H1 (cell line): ENCODE data around the gene MYO5B. TPM values are rescaled to one million over a fixed set of nuclear protein-coding genes. Genes with fewer than 3 reads are reported as not detected.

Experiments
- CTCF ChIA-PET: fragments of 300-600 bp; sonication (Branson Sonifier 250); formaldehyde crosslinking; loops from one replicate; lab custom pipeline; 2021; ENCODE audit not compliant: partially characterized antibody; lab: Charles Lee
- POLR2A ChIA-PET: fragments of 300-600 bp; sonication (Branson Sonifier 250); formaldehyde crosslinking; loops from one replicate; lab custom pipeline; 2021; ENCODE audit warnings: inconsistent platforms; ENCODE audit not compliant: partially characterized antibody; lab: Charles Lee
- DNase-seq, 2 experiments: peaks; one replicate each; pipeline versions ENCODE4 v3.0.0 to v3.0.0-alpha.2; 2010 to 2022; ENCODE audit warnings: low spot score in 2 of 2, low read depth in 1 of 2, mixed read lengths in 1 of 2
- FAIRE-seq: peaks from 2 replicates; lab custom pipeline; 2011; peaks lifted over from hg19 to GRCh38; lab: Jason Lieb, UNC
- H2AFZ ChIP-seq: 2 replicates; pipeline ENCODE4 v1.8.1; 2012; ENCODE audit warnings: low read length, inconsistent platforms
- H2AK5ac ChIP-seq: 2 replicates; pipeline ENCODE4 v1.6.1; 2013; ENCODE audit warnings: low read depth, low read length
- H2BK120ac ChIP-seq: replicated peaks from 2 replicates; pipeline ENCODE3; 2013; ENCODE audit warnings: low read depth, low read length, inconsistent platforms
- H2BK12ac ChIP-seq: 2 replicates; pipeline ENCODE4 v1.6.1; 2013; ENCODE audit warnings: low read depth, low read length
- H2BK15ac ChIP-seq: 2 replicates; pipeline ENCODE4 v1.6.1; 2013; ENCODE audit warnings: low read length
- H2BK20ac ChIP-seq: 2 replicates; pipeline ENCODE4 v1.6.1; 2013; ENCODE audit warnings: low read length
- H2BK5ac ChIP-seq: 2 replicates; pipeline ENCODE4 v1.6.1; 2013; ENCODE audit warnings: low read depth, low read length
- H3K14ac ChIP-seq: 2 replicates; pipeline ENCODE4 v1.6.1; 2013; ENCODE audit warnings: inconsistent platforms; ENCODE audit not compliant: insufficient read length
- H3K18ac ChIP-seq: 2 replicates; pipeline ENCODE4 v1.6.1; 2013; ENCODE audit warnings: low read length; ENCODE audit errors: extremely low read depth
- H3K23ac ChIP-seq: 2 replicates; pipeline ENCODE4 v1.6.1; 2013; ENCODE audit warnings: inconsistent platforms; ENCODE audit not compliant: insufficient read length
- H3K23me2 ChIP-seq: 2 replicates; pipeline ENCODE4 v1.6.1; 2013; ENCODE audit warnings: low read depth, low read length
- H3K27ac ChIP-seq: 2 replicates; pipeline ENCODE4 v1.6.1; 2011; ENCODE audit warnings: low read depth, low read length, inconsistent platforms
- H3K27me3 ChIP-seq, 4 experiments: replicated peaks in 1 of 4; 1 replicate in 1 of 4; 2 replicates in 3 of 4; pipeline versions ENCODE4 v1.6.1 to v1.8.1; 2011 to 2013; ENCODE audit warnings: low read length in 3 of 4, mild to moderate bottlenecking in 3 of 4, inconsistent platforms in 2 of 4, mixed read lengths in 2 of 4, moderate library complexity in 1 of 4; ENCODE audit not compliant: control insufficient read depth in 3 of 4, insufficient read depth in 3 of 4; ENCODE audit errors: extremely low read depth in 1 of 4
- H3K36me3 ChIP-seq, 4 experiments: 2 replicates each; pipeline versions ENCODE4 v1.6.1 to v1.8.1; 2011 to 2013; ENCODE audit warnings: mild to moderate bottlenecking in 4 of 4, low read length in 3 of 4, moderate library complexity in 2 of 4, control low read depth in 1 of 4, inconsistent platforms in 1 of 4; ENCODE audit not compliant: insufficient read depth in 4 of 4, control insufficient read depth in 2 of 4
- H3K4ac ChIP-seq: replicated peaks from 2 replicates; pipeline ENCODE3; 2013; ENCODE audit warnings: low read length, low read depth, mixed read lengths, inconsistent platforms; ENCODE audit not compliant: insufficient read length
- H3K4me1 ChIP-seq, 4 experiments: replicated peaks in 1 of 4; 1 replicate in 1 of 4; 2 replicates in 3 of 4; pipeline versions ENCODE4 v1.6.1 to v1.8.1; 2011 to 2013; ENCODE audit warnings: low read length in 3 of 4, inconsistent platforms in 2 of 4, mixed read lengths in 1 of 4; ENCODE audit not compliant: insufficient read depth in 4 of 4, control insufficient read depth in 3 of 4
- H3K4me2 ChIP-seq, 2 experiments: 2 replicates each; pipeline versions ENCODE4 v1.6.1 to v1.8.1; 2011 to 2013; ENCODE audit warnings: low read depth in 2 of 2, low read length in 2 of 2, control low read depth in 1 of 2, inconsistent platforms in 1 of 2, mild to moderate bottlenecking in 1 of 2; ENCODE audit not compliant: insufficient read depth in 1 of 2
- H3K4me3 ChIP-seq, 4 experiments: fragments of 200-600, 300-600 bp in 1 of 4; sonication (generic), shearing (Covaris generic), sonication (Bioruptor Twin) in 1 of 4; 2 replicates each; pipeline versions ENCODE4 v1.5.1 to v1.8.1; 2011 to 2016; ENCODE audit warnings: low read length in 4 of 4, low read depth in 3 of 4, control low read depth in 2 of 4, inconsistent platforms in 2 of 4, mild to moderate bottlenecking in 2 of 4, mixed read lengths in 1 of 4, moderate library complexity in 1 of 4; ENCODE audit not compliant: insufficient read depth in 2 of 4; ENCODE audit errors: extremely low read depth in 1 of 4
- H3K56ac ChIP-seq: replicated peaks from 2 replicates; pipeline ENCODE3; 2013; ENCODE audit warnings: low read depth, mild to moderate bottlenecking, mixed read lengths, low read length, inconsistent platforms; ENCODE audit not compliant: insufficient read length
- H3K79me1 ChIP-seq: 2 replicates; pipeline ENCODE4 v1.6.1; 2013; ENCODE audit warnings: low read depth, low read length, control low read depth
- H3K79me2 ChIP-seq, 2 experiments: 2 replicates each; pipeline versions ENCODE4 v1.6.1 to v1.8.1; 2012 to 2013; ENCODE audit warnings: low read length in 2 of 2, mild to moderate bottlenecking in 2 of 2, inconsistent platforms in 1 of 2; ENCODE audit not compliant: insufficient read depth in 2 of 2, control insufficient read depth in 1 of 2
- H3K9ac ChIP-seq, 4 experiments: replicated peaks in 1 of 4; 1 replicate in 1 of 4; 2 replicates in 3 of 4; pipeline versions ENCODE4 v1.6.1 to v1.8.1; 2011 to 2013; ENCODE audit warnings: low read depth in 3 of 4, low read length in 3 of 4, control low read depth in 2 of 4, mild to moderate bottlenecking in 2 of 4, moderate library complexity in 2 of 4, inconsistent platforms in 1 of 4; ENCODE audit errors: extremely low read depth in 1 of 4
- H3K9me3 ChIP-seq, 2 experiments: 2 replicates each; pipeline versions ENCODE4 v1.6.1 to v1.8.1; 2012 to 2013; ENCODE audit warnings: mild to moderate bottlenecking in 2 of 2, moderate library complexity in 2 of 2, control low read depth in 1 of 2, inconsistent platforms in 1 of 2, low read depth in 1 of 2, low read length in 1 of 2, mixed read lengths in 1 of 2; ENCODE audit not compliant: insufficient read depth in 2 of 2
- H4K20me1 ChIP-seq, 2 experiments: replicated peaks in 1 of 2; 2 replicates each; pipeline versions ENCODE3 to v1.8.1; 2011 to 2013; ENCODE audit warnings: inconsistent platforms in 2 of 2, low read length in 2 of 2, mild to moderate bottlenecking in 1 of 2; ENCODE audit not compliant: insufficient read depth in 2 of 2, control insufficient read depth in 1 of 2
- H4K5ac ChIP-seq: 2 replicates; pipeline ENCODE4 v1.6.1; 2013; ENCODE audit warnings: low read length, low read depth, mixed read lengths, inconsistent platforms; ENCODE audit not compliant: insufficient read length
- H4K8ac ChIP-seq: 2 replicates; pipeline ENCODE4 v1.8.0; 2013; ENCODE audit warnings: mild to moderate bottlenecking, moderate library complexity, low read length, inconsistent platforms; ENCODE audit not compliant: insufficient read depth; ENCODE audit errors: extremely low read depth
- H4K91ac ChIP-seq: replicated peaks from 2 replicates; pipeline ENCODE3; 2013; ENCODE audit warnings: low read length, mixed read lengths, inconsistent platforms; ENCODE audit not compliant: insufficient read length
- SIRT6 ChIP-seq: IDR thresholded peaks from one replicate; pipeline ENCODE4 v1.7.1; 2012; ENCODE audit warnings: low read length, inconsistent platforms
- WGBS, 2 experiments: shearing (Covaris generic) in 1 of 2; methylation state at CpG; one replicate each; pipeline versions ENCODE4 v1.1.6 to v1.1.7; 2013 to 2015; ENCODE audit warnings: low lambda C conversion rate in 2 of 2, mixed read lengths in 2 of 2, inconsistent platforms in 1 of 2, low coverage in 1 of 2, missing lambda C conversion rate in 1 of 2; ENCODE audit not compliant: insufficient replicate concordance in 2 of 2, insufficient coverage in 1 of 2, insufficient read length in 1 of 2; ENCODE audit errors: extremely low coverage in 1 of 2, missing lambda C conversion rate in 1 of 2; 5-methylcytosine and 5-hydroxymethylcytosine counted together
- polyA plus RNA-seq, 7 experiments: library from polyadenylated mRNA; depleted of rRNA in 3 of 7; stranded (reverse) in 5 of 7; unstranded in 2 of 7; fragments of >200 nt in 5 of 7; fragments of 200-250 nt in 2 of 7; gene quantifications; 1 replicate in 5 of 7; 2 replicates in 1 of 7; 4 replicates in 1 of 7; pipeline versions ENCODE4 v1.2.1 to v1.2.3, GENCODE V29; 2011 to 2013; ENCODE audit warnings: missing spikeins in 2 of 7, mixed read lengths in 2 of 7
- total RNA-seq: library from RNA; stranded (reverse); fragmentation: NEBNext Ultra II Directional; extraction: Animal tissue kit (Norgen Biotek cat#: 25700); gene quantifications from 2 replicates; pipeline ENCODE4 v1.2.1, GENCODE V29; 2021

The MYO5B gene
- total and polyA plus RNA-seq, 2 of the 8 experiments (the other 6 are each of a cell fraction or from before 2014, with no cell fraction given), result 6.4 to 7.7 TPM

DNA sequence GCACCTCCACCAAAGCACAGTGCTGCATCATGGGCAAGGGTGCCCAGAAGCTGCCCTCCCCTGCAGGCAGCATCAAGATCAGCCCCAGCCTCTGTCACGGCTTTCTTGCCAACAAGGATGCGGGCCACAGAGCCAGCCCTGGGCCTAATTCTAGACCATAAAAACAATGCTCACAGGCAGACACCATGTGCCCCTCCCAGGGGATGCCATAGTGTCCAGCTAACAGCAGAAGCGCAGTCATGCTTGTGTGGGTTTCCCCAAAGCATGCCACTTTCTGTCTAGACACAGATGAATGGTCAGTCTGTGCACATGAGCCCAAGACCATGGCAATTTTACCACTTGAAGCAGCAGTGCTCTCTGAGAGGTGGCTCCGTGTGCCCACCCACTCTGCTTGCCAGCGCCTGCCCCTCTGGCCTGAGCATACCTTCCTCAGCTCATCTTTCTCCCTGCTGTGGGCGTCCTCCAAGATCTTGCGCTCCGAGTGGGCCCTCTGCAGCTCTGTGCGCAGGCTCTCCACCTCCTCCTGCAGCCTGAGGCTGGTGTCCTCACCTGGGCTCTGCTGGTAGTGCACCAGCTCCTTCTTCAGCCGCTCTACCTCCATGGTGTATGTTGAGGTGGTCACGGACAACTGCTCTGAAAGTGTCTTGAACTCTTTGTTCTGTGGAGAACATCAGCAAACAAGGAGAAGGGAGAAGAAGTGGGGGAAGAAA lies 300.3 kb downstream of the MYO5B start:
- Histone ChIP-seq H2BK15ac (no peak overlapping the region), H3K9ac (no peak overlapping the region), H3K23me2 (no peaks in the 10 kb centered on the region), H2AFZ (no peak overlapping the region), H3K14ac (no peak overlapping the region), H3K36me3 (no peaks in the 10 kb centered on the region), H4K91ac (no peak overlapping the region), H2BK120ac (no peak overlapping the region), H3K79me1 (no peaks in the 10 kb centered on the region), H3K79me2 (no peaks in the 10 kb centered on the region), H3K4ac (no peak overlapping the region), H3K4me3 (no peak overlapping the region), H2BK12ac (no peak overlapping the region), H3K18ac (no peak overlapping the region), H3K9me3 (no peaks in the 10 kb centered on the region), H3K4me1 (peaks cover 0 to 4% (median 2%) of the 10 kb centered on the region in 4 experiments; a peak in 3 of 7 replicates), H4K20me1 (peaks cover 0 to 5% of the 10 kb centered on the region in 2 experiments), H3K4me2 (no peak overlapping the region), H4K5ac (no peak overlapping the region), H2BK20ac (no peak overlapping the region), H3K27ac (no peak overlapping the region), H4K8ac (no peak overlapping the region), H3K27me3 (no peaks in the 10 kb centered on the region), H3K56ac (no peak overlapping the region), H3K23ac (no peak overlapping the region), H2BK5ac (no peak overlapping the region), H2AK5ac (no peak overlapping the region)
- WGBS, 2 experiments, result 90% methylated on average over 11 of the region's 11 CpGs; no CpG with 5 or more reads in 1 of the 2 experiments
- CTCF ChIA-PET, result interaction anchor here (0.6 to 3.3 kb wide), 6 partner anchors 9 to 463 kb away, joined by 3 to 13 read pairs (median 4); no protein-coding TSS in a partner anchor
- DNase-seq, result no peak
- POLR2A ChIA-PET, result no interaction called here
- FAIRE-seq, result no peak
- no peak for TF ChIP-seq SIRT6
